NCI-H1930 (cell line): ENCODE data around the gene SFMBT1.

Experiments
- DNase-seq, 2 experiments: peaks; one replicate each; lab custom pipeline; 2025; lab: John Stamatoyannopoulos, UW

Gene SFMBT1

GRCh38 chr3:52923963-52924362 is 121.9 kb downstream of the SFMBT1 start:
- no peak for DNase-seq

- DNase-seq = no peak
Observed at GRCh38 chr3:52920841-52921240, 125.0 kb downstream of the SFMBT1 start.

DNA sequence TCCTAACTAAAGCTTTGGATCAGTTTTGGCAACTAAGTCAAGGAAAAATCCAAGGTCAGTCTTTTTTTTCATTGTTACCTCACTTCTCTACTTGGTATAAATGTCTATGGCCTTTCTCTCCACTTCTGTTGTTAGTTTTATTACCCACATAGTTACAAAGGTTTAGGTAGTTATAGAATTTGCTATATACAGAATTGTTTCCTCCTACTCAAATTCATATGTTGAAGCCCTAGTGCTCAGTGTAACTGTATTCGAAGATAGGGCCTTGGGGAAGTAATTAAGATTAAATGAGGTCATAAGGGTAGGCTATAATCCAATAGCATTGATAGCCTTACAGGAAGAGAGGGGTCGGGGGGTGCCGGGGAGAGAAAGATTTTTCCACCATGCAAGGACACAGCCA is 128.8 kb downstream of the SFMBT1 start:
- DNase-seq = no peak

- DNase-seq = no peak
Observed at GRCh38 chr3:52915294-52915693, 130.6 kb downstream of the SFMBT1 start.

DNA sequence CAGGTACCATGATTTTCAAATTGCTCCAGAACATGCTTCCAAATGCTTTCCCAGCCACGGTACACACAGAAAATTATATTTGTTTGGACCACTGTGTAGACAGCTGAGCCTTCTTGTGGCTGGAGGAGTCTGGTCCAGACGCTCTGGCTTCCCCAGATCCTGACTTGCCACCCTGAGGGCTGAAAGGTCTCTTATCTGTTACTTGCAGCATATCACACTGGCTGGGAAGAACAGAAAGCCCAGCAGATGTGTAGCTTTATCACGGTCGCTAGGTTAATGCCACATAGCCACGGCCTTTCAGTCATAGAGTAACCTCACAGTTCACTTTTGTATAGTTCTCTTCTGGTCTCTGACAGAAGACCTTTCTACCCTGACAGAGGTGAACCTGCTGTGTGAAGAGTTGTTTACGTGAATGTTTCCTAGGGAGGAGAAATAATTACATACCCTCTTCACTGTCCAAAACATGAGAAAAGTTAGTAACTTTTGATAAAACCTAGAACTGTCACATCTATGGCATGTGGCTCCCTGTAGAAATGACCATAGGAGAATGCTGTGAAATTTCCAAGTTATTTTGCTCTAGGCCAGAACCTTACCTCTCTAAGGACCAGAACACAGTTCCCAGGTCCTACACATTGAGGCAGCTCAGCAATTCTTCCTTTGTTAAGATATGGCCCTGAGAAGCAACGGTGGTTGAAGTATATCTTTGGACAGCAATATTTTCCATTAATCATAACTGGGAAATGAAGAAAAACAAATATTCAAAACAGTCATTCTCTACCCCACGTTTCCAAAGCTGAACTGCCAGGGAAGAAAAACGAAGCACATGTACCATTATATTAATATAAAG is 132.8 kb downstream of the SFMBT1 start:
- no peak for DNase-seq

- DNase-seq = no peak
Observed at GRCh38 chr3:52910823-52911222, 135.1 kb downstream of the SFMBT1 start.

GRCh38 chr3:52907497-52907896 is 138.4 kb downstream of the SFMBT1 start:
- DNase-seq = no peak

- DNase-seq = no peak
Observed at GRCh38 chr3:52904552-52904951, 141.3 kb downstream of the SFMBT1 start.

- no peak for DNase-seq
Observed at GRCh38 chr3:52904000-52904399, 141.9 kb downstream of the SFMBT1 start.

DNA sequence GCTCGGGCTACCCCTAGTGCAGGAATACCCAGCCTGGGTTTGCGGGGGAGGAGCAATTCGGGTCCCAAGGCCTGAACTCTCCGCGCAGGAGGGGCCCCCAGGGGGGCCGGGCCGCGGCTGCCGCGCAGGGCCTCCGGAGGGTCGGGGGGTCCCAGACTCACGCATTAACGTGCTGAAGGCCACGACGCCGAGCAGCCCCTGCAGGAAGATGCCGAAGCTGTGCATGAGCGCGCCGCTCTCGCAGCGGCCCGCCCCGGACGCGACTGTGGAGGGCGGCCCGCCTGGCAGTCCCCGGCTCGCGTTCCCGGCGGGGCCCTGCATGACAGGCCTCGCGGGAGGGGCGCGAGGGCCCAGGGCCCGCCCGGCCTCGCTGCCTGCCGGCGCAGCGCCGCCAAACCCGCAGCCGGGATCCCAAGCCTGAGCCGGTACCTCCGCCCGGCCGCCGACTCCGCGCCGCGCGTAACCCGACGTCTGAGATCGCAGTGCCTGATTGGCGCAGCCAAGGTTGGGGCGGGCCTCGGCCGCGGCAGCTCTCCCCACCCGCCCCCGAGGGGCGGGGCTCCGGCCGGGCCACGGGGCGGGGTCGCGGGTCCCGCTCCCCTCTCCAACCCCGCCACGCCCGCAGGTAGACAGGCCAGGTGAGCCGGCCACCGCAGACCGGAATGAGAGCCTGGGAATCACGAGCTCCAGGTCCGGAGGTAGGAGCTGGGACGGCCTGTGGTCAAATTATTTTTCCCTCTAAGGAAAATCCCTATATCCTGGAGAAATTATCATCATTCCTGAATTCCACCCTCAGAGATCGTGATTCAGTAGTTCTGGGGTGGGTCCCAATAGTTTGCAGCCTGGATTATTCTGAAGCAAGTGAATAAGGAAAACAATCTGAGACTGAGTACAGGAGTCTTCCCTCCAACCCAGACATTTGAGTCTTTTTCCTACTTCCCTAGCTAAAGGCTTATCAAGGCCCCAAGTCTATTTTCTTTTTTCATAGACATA is 148.4 kb downstream of the SFMBT1 start, which contains the start of gene STIMATE:
STIMATE (minus strand) TSS at position 419 of the 993 bp plus-strand sequence; CDS start at position 321, 98 bp downstream.
- DNase-seq = peak; percentile 34 to 61

DNA sequence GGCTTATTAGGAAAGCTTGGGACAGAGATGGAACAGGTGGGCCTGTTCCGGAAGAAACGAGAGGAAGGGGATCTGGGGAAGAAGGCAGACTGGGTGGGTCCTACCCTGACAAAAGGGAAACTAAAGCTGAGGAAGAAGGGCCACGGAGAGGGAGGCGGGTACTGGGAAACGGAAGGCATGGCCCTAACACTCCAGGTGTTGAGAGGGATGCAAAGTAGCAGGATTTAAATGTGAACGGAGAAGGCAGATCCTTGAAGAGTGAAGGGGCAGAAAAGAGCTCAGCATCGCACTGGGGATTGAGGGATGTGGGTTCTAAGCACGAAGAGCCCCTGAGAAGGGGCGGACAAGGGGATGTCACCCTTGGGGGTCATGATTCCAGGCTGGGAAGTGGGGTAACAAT is 149.3 kb downstream of the SFMBT1 start:
- DNase-seq = no peak

DNA sequence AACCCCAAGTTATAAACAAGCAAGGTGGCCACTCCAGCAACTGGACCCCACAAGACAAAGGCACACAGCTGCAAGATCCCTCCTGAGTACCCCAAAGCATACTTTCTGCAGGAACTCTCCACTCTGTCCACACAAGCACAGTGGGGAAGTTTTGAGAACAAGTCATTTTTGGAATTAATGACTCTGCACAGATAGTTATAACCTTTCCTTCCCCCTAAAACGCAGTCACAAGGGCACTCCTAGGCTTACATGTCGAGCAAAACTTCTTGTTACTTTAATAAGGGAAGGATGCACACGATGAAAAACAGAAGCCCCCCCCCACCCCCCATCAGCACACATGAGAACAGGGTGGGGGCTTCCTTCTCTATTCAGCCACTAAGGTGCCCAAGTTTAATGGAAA is 149.7 kb downstream of the SFMBT1 start:
- DNase-seq = no peak

DNA sequence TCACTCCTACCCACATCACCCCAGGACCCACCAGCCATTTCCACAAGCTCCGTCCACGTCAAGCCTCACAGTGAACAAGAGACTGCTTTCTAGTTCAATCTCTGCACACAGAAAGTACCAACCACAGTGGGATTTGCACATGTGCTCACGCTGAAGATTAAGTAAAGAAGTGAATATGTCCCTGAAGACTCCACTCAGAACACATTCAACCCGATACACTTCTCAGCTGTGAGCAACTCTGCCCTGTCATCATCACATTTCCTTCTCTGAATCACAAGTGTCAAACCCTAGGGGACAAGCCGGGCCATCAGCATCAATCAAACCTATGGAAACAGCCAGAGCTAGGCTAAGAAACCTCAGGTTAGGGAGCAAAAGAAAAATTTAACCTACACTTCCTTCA is 150.5 kb downstream of the SFMBT1 start:
- no peak for DNase-seq

DNA sequence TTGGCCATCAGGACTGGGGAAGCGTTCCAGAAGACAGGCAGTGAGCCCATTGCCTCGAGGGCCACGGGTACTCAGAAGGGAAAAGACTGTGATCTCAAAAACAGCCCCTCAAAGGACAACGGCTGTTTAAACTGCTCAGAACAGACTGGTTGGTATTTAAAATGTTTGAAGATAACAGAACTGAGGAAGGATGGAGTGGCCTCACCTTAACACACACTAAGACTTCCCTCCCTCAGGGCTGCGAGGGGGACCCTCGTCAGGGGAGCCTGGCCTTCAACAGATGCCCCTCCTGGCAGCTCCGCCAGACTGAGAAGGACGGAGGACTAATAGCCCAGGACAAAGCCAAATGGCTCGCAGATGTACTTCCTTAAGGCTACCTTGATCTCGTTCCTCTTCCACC is 151.1 kb downstream of the SFMBT1 start:
- no peak for DNase-seq

GRCh38 chr3:52893723-52894122 is 152.2 kb downstream of the SFMBT1 start:
- no peak for DNase-seq

- DNase-seq = no peak
Observed at GRCh38 chr3:52892625-52893311, 153.1 kb downstream of the SFMBT1 start.

DNA sequence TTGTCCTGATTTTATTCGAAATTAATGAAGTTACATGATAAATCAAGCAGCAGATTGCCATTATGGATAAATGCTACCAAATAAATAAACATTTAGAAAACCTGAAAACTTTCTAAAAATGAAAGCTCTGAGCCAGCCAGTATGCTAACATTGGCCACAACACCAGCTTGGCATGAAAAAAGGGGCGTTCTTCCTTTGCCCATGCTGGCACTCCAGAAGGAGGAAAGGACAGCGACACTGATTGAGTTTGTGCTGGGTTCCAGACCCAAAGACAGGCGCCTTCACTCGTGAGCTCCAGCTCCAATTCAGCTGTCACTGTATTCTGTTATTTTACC is 153.6 kb downstream of the SFMBT1 start:
- DNase-seq = no peak

DNA sequence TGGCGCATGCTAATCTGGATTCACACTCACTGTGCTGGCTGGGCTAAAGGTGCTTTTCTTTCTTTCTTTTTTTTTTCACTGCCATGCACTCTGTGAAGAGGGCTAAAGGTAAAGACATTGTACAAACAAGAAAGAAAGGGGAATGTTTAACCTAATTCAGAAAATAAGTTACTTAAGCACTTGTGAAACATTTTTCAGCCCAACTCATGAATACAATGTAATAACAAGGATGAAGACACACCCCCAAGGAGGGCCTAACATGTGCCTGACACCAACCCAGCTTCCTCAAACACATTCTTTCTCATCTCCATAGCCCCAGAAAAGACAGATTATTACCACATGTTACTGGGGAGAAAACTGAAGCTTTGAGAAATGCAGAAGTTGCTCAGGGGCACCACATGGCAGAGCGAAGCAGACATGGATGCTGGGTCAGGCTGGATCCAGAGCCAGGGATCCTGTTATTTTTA is 154.2 kb downstream of the SFMBT1 start:
- no peak for DNase-seq

- no peak for DNase-seq
Observed at GRCh38 chr3:52891164-52891563, 154.7 kb downstream of the SFMBT1 start.

DNA sequence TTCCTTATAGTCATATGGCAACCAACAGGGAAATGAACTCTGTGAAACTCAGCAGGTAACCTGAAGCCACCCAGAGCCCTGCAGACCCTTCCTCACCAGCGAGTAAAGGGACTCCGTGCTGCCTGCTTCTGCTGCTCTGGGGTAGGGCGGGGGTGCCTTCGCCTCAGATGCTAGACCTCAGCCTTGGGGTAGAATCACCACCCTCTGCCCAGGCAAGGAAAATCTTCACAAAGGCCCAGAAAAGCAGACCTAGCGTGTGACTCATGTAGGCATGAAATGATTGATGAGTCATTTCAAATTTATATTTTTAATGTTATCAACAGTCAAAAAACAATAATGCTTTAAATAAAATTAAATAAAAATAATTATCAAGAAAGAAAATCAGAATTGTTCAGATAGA is 155.1 kb downstream of the SFMBT1 start:
- no peak for DNase-seq

GRCh38 chr3:52889901-52890300 is 156.0 kb downstream of the SFMBT1 start:
- no peak for DNase-seq

- DNase-seq = no peak
Observed at GRCh38 chr3:52887166-52887565, 158.7 kb downstream of the SFMBT1 start.
